Endodermal cell (in vitro differentiated cells): ENCODE measurements around the gene KCNQ5. TPM values are rescaled to one million over a fixed set of nuclear protein-coding genes. Genes with fewer than 3 reads are reported as not detected.

Experiments used
- DNase-seq: peaks from one replicate; pipeline ENCODE4 v3.0.0-alpha.2; 2017
- H3K27ac ChIP-seq: 2 replicates; pipeline ENCODE4 v1.5.1; 2013; ENCODE audit warnings: mild to moderate bottlenecking, low read depth, low read length, moderate library complexity
- H3K27me3 ChIP-seq: 2 replicates; pipeline ENCODE4 v1.6.1; 2013; ENCODE audit warnings: mild to moderate bottlenecking, low read length, moderate library complexity; ENCODE audit not compliant: insufficient read depth, control insufficient read depth, poor library complexity, severe bottlenecking
- H3K36me3 ChIP-seq: 2 replicates; pipeline ENCODE4 v1.7.0; 2013; ENCODE audit warnings: mild to moderate bottlenecking, low read length, moderate library complexity; ENCODE audit not compliant: control insufficient read depth, insufficient read depth
- H3K4me1 ChIP-seq: one replicate; pipeline ENCODE4 v1.7.0; 2013; ENCODE audit warnings: low read length; ENCODE audit not compliant: control insufficient read depth, insufficient read depth
- H3K4me3 ChIP-seq: 2 replicates; pipeline ENCODE4 v1.5.1; 2013; ENCODE audit warnings: mild to moderate bottlenecking, low read length, moderate library complexity
- H3K9ac ChIP-seq: 2 replicates; pipeline ENCODE4 v1.6.1; 2013; ENCODE audit warnings: mild to moderate bottlenecking, low read length, moderate library complexity; ENCODE audit not compliant: poor library complexity, severe bottlenecking; ENCODE audit errors: extremely low read depth
- H3K9me3 ChIP-seq: 2 replicates; pipeline ENCODE4 v1.6.1; 2013; ENCODE audit warnings: mild to moderate bottlenecking, low read length, moderate library complexity; ENCODE audit not compliant: control insufficient read depth
- H3K27ac Mint-ChIP-seq: 2 replicates; pipeline ENCODE4 v1.8.0; 2020; ENCODE audit warnings: mixed read lengths
- H3K27me3 Mint-ChIP-seq: 2 replicates; pipeline ENCODE4 v1.8.0; 2021; ENCODE audit warnings: mild to moderate bottlenecking, mixed read lengths; ENCODE audit not compliant: insufficient read depth
- H3K36me3 Mint-ChIP-seq: 2 replicates; pipeline ENCODE4 v1.8.0; 2020; ENCODE audit warnings: low read depth, mixed read lengths
- H3K4me1 Mint-ChIP-seq: 2 replicates; pipeline ENCODE4 v1.8.0; 2020; ENCODE audit warnings: mixed read lengths
- H3K4me3 Mint-ChIP-seq: 2 replicates; pipeline ENCODE4 v1.8.0; 2020; ENCODE audit warnings: mild to moderate bottlenecking, moderate library complexity, mixed read lengths
- H3K9me3 Mint-ChIP-seq: 2 replicates; pipeline ENCODE4 v1.8.0; 2020; ENCODE audit warnings: mild to moderate bottlenecking, mixed read lengths
- CTCF ChIP-seq: fragments of 200-600 bp; sonication (generic); conservative IDR thresholded peaks from 2 replicates; pipeline ENCODE4 v1.5.0; 2021; ENCODE audit warnings: antibody characterized with exemption, mild to moderate bottlenecking
- WGBS, 2 experiments: methylation state at CpG; one replicate each; pipeline versions ENCODE4 v1.1.5 to v1.1.7; 2013; ENCODE audit warnings: missing lambda C conversion rate in 2 of 2, mixed read lengths in 1 of 2; ENCODE audit not compliant: insufficient coverage in 1 of 2, insufficient read length in 1 of 2; 5-methylcytosine and 5-hydroxymethylcytosine counted together
- total RNA-seq, 2 donors: library from RNA; stranded (reverse); fragmentation: NEBNext Ultra II Directional in 1 of 2; extraction: Animal tissue kit (Norgen Biotek cat#: 25700) in 1 of 2; gene quantifications; 2 replicates in 1 of 2; 3 replicates in 1 of 2; pipeline ENCODE4 v1.2.1, GENCODE V29; 2021

KCNQ5 gene
- total RNA-seq, 2 donors from 2014 or later = 2.4 to 8.3 TPM

GRCh38 chr6:73234733-73235132 is 612.9 kb downstream of the KCNQ5 start:
- no peak overlapping the region for H3K4me3 ChIP-seq
- no peaks in the 10 kb centered on the region for H3K9me3 ChIP-seq
- no peak overlapping the region for H3K9ac ChIP-seq
- Mint-ChIP-seq H3K4me3 (no peak overlapping the region), H3K27me3 (no peaks in the 10 kb centered on the region), H3K9me3 (no peaks in the 10 kb centered on the region), H3K27ac (no peak overlapping the region), H3K4me1 (no peaks in the 10 kb centered on the region), H3K36me3 (no peaks in the 10 kb centered on the region)
- no peak for TF ChIP-seq CTCF
- H3K36me3 ChIP-seq = no peaks in the 10 kb centered on the region
- 80% methylated on average over 1 of the region's 1 CpG; no CpG with 5 or more reads in 1 of the 2 experiments for WGBS, 2 experiments
- no peaks in the 10 kb centered on the region for H3K4me1 ChIP-seq
- H3K27ac ChIP-seq = no peak overlapping the region
- DNase-seq = no peak
- no peaks in the 10 kb centered on the region for H3K27me3 ChIP-seq

GRCh38 chr6:73236144-73236750 is 614.4 kb downstream of the KCNQ5 start:
- no peak overlapping the region for H3K4me3 Mint-ChIP-seq
- H3K27ac ChIP-seq = no peak overlapping the region
- H3K9ac ChIP-seq = no peak overlapping the region
- H3K4me1 ChIP-seq = no peaks in the 10 kb centered on the region
- H3K36me3 Mint-ChIP-seq = no peaks in the 10 kb centered on the region
- TF ChIP-seq CTCF = no peak
- H3K27me3 ChIP-seq = no peaks in the 10 kb centered on the region
- H3K27me3 Mint-ChIP-seq = no peaks in the 10 kb centered on the region
- no peaks in the 10 kb centered on the region for H3K36me3 ChIP-seq
- H3K9me3 Mint-ChIP-seq = no peaks in the 10 kb centered on the region
- no peak overlapping the region for H3K27ac Mint-ChIP-seq
- no peaks in the 10 kb centered on the region for H3K9me3 ChIP-seq
- WGBS, 2 experiments = 82 to 90% methylated on average over 4 to 5 of the region's 5 CpGs
- H3K4me1 Mint-ChIP-seq = no peaks in the 10 kb centered on the region
- H3K4me3 ChIP-seq = no peak overlapping the region
- DNase-seq = no peak

GRCh38 chr6:73240730-73241129 is 618.9 kb downstream of the KCNQ5 start:
- Mint-ChIP-seq H3K9me3 (no peaks in the 10 kb centered on the region), H3K36me3 (no peaks in the 10 kb centered on the region), H3K4me3 (no peak overlapping the region), H3K4me1 (peaks cover 9% of the 10 kb centered on the region), H3K27me3 (no peaks in the 10 kb centered on the region), H3K27ac (no peak overlapping the region)
- no peak overlapping the region for H3K27ac ChIP-seq
- no peaks in the 10 kb centered on the region for H3K9me3 ChIP-seq
- H3K9ac ChIP-seq = no peak overlapping the region
- no peak overlapping the region for H3K4me3 ChIP-seq
- H3K27me3 ChIP-seq = no peaks in the 10 kb centered on the region
- 93 to 100% methylated on average over 1 to 4 of the region's 4 CpGs for WGBS, 2 experiments
- no peak for DNase-seq
- TF ChIP-seq CTCF = no peak
- no peaks in the 10 kb centered on the region for H3K36me3 ChIP-seq
- peaks cover 4% of the 10 kb centered on the region for H3K4me1 ChIP-seq
